Measurements from ENCODE around the gene C20orf202.

- TF ChIP-seq CTCF (IDR thresholded peaks at IDR 0.05; ENCODE audit: insufficient read depth, low read depth, low read length), result no peak
- TF ChIP-seq EZH2 (IDR thresholded peaks at IDR 0.05; ENCODE audit: insufficient read depth, low read length), result no peak
Measured at GRCh38 chr20:1254254-1254653, 51.0 kb downstream of the C20orf202 start.

All from astrocyte (in vitro differentiated cells and primary cell).